A549 (cell line): Measurements from ENCODE around the gene TMEM18.

ENCODE experiments used
- BHLHE40 ChIP-seq: IDR thresholded peaks from 2 replicates; pipeline ENCODE4 v1.6.1; 2012; ENCODE audit warnings: low read depth, low read length, inconsistent platforms
- CEBPB ChIP-seq, 2 experiments: fragments of >200 bp in 1 of 2; sonication (Bioruptor Twin) in 1 of 2; formaldehyde crosslinking in 1 of 2; IDR thresholded peaks; 2 replicates each; pipeline ENCODE4 v1.6.1; 2012 to 2016
- EP300 ChIP-seq, 2 experiments: fragments of >200 bp; sonication (Bioruptor Twin); formaldehyde crosslinking; IDR thresholded peaks; 2 replicates in 1 of 2; 3 replicates in 1 of 2; pipeline ENCODE4 v1.6.1; 2016 to 2017
- HDAC2 ChIP-seq: fragments of 200-600 bp; sonication (generic); IDR thresholded peaks from 2 replicates; pipeline ENCODE4 v1.6.1; 2016
- JUNB ChIP-seq: fragments of >200 bp; sonication (Bioruptor Twin); formaldehyde crosslinking; IDR thresholded peaks from 2 replicates; pipeline ENCODE4 v1.6.1; 2016
- NR3C1 ChIP-seq: fragments of >200 bp; sonication (Bioruptor Twin); formaldehyde crosslinking; IDR thresholded peaks from 3 replicates; pipeline ENCODE4 v1.6.1; 2017
- POLR2A ChIP-seq: IDR thresholded peaks from 2 replicates; pipeline ENCODE4 v1.6.1; 2012; ENCODE audit warnings: mild to moderate bottlenecking, low read length
- RAD21 ChIP-seq, 2 experiments: fragments of >200 bp in 1 of 2; sonication (Bioruptor Twin) in 1 of 2; formaldehyde crosslinking in 1 of 2; IDR thresholded peaks in 1 of 2; conservative IDR thresholded peaks in 1 of 2; 2 replicates in 1 of 2; 3 replicates in 1 of 2; pipeline ENCODE4 v1.6.1; 2012 to 2018; ENCODE audit warnings: inconsistent platforms in 1 of 2
- TP53 ChIP-seq: fragments of 250-450 bp; sonication (Bioruptor Pico); IDR thresholded peaks from 2 replicates; pipeline ENCODE4 v1.5.0; 2021; ENCODE audit warnings: mild to moderate bottlenecking, moderate library complexity
- TF ChIP-seq, protein P1 (sequence below): fragments of >200 bp; sonication (Bioruptor Twin); formaldehyde crosslinking; IDR thresholded peaks from 3 replicates; pipeline ENCODE4 v1.5.1; 2016
- TF ChIP-seq, protein P2 (sequence below): IDR thresholded peaks from 2 replicates; pipeline ENCODE4 v1.6.1; 2012

DNA sequence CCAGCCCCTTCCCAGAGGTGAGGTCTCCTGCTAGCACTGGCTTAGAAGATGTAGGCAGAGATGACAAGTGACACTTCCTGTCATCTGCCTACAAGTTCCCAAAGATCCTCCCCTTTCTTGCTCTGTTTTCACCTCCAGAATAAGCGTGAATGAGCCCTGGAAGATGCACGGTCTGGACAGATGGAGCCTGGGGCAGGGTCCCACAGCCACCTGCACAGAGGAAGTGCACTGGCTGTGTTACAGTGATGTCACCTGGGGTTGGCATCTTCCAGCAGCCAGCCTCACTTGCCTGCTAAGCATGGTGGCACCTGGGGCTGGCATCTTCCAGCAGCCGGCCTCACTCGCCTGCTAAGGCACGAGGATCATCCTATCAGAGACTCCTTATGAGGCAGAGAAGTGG lies 32.3 kb downstream of the TMEM18 start:
- TF ChIP-seq, protein P1, sequence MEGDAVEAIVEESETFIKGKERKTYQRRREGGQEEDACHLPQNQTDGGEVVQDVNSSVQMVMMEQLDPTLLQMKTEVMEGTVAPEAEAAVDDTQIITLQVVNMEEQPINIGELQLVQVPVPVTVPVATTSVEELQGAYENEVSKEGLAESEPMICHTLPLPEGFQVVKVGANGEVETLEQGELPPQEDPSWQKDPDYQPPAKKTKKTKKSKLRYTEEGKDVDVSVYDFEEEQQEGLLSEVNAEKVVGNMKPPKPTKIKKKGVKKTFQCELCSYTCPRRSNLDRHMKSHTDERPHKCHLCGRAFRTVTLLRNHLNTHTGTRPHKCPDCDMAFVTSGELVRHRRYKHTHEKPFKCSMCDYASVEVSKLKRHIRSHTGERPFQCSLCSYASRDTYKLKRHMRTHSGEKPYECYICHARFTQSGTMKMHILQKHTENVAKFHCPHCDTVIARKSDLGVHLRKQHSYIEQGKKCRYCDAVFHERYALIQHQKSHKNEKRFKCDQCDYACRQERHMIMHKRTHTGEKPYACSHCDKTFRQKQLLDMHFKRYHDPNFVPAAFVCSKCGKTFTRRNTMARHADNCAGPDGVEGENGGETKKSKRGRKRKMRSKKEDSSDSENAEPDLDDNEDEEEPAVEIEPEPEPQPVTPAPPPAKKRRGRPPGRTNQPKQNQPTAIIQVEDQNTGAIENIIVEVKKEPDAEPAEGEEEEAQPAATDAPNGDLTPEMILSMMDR = no peak
- TF ChIP-seq POLR2A = no peak
- TF ChIP-seq, protein P2, sequence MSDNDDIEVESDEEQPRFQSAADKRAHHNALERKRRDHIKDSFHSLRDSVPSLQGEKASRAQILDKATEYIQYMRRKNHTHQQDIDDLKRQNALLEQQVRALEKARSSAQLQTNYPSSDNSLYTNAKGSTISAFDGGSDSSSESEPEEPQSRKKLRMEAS = no peak
- no peak for TF ChIP-seq NR3C1
- TF ChIP-seq HDAC2 = no peak
- TF ChIP-seq JUNB = no peak
- no peak for TF ChIP-seq TP53 (CRISPR knock-in tag)
- no peak for TF ChIP-seq EP300 (IDR thresholded peaks at IDR 0.05)
- no peak for TF ChIP-seq RAD21 (conservative IDR thresholded peaks at IDR 0.05 in 1 of 2, IDR thresholded peaks at IDR 0.05 in 1 of 2)
- no peak for TF ChIP-seq CEBPB (IDR thresholded peaks at IDR 0.05)
- no peak for TF ChIP-seq BHLHE40
